ENCODE measurements around the gene STAT5B. TPM values are rescaled to one million over a fixed set of nuclear protein-coding genes. Genes with fewer than 3 reads are reported as not detected.

STAT5B gene
- total and polyA plus RNA-seq, 5 donors: 19.7 to 46.3 (median 40.0) TPM

DNA sequence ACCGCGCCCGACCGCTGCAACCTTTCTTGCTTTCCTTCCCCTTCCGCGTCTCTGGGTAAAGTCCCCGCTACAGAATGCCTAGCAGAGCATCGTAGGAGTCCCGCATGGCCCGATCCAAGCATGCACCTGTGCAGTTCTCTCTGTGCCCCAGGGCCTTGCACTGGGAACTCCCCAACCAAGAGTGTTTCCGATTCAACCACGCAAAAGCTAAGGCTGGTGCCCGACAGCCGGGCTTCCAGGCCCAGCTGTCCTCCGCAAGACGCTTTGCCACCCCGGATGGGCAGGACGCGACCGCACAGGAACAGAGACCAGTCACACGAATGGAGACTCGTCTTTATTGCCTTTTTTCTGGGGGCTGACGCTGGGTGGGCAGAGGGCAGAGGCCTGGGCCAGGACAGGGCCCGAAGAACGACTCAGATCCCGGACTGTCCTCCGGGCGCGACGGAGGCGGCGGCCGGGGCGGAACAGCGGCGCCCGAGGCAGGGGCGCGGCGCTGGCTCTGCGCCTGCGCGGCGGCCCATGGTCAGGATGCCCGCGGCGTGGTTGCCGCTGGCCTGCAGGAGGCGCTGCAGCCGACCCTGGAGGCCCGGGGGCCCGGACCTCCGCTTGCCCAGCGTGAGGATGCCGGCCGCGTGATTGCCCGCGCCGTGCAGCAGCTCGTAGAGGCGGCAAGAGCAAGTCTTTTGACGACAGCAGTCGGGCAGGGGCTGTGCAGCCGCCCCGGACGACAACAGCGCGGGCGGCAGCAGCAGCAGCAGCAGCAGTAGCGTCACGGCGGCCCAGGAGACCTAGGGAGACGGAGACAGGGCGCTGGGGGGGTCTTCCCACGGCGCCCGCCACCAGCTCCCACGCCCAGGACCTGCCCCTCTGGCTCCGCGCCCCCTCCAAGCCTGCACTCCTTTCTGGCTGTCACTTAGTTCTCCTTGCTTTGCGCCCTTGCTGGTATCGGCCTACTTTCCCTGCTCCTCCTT is 92.2 kb downstream of the STAT5B start:
- H3K4me3 ChIP-seq (ENCODE audit: low read length): peak overlapping the region; percentile 50
- H3K9me3 ChIP-seq (ENCODE audit: control insufficient read depth, low read length): no peaks in the 10 kb centered on the region
- WGBS: 3% methylated on average over 83 of the region's 83 CpGs
- intact Hi-C loops (cut with DNase I): loop anchor here in 1 of 4 donors (5.0 kb wide), 1 partner anchor 67 kb away; no protein-coding TSS in a partner anchor
- H3K27ac ChIP-seq (ENCODE audit: low read length): peak overlapping the region; percentile 61
- H3K27me3 ChIP-seq (ENCODE audit: control insufficient read depth, insufficient read depth): no peaks in the 10 kb centered on the region
- ATAC-seq (peak; percentile 81 to 85), DNase-seq (peak; percentile 79 to 93 (median 93))
- H3K4me1 ChIP-seq (ENCODE audit: control insufficient read depth, insufficient read depth, low read length): no peaks in the 10 kb centered on the region

DNA sequence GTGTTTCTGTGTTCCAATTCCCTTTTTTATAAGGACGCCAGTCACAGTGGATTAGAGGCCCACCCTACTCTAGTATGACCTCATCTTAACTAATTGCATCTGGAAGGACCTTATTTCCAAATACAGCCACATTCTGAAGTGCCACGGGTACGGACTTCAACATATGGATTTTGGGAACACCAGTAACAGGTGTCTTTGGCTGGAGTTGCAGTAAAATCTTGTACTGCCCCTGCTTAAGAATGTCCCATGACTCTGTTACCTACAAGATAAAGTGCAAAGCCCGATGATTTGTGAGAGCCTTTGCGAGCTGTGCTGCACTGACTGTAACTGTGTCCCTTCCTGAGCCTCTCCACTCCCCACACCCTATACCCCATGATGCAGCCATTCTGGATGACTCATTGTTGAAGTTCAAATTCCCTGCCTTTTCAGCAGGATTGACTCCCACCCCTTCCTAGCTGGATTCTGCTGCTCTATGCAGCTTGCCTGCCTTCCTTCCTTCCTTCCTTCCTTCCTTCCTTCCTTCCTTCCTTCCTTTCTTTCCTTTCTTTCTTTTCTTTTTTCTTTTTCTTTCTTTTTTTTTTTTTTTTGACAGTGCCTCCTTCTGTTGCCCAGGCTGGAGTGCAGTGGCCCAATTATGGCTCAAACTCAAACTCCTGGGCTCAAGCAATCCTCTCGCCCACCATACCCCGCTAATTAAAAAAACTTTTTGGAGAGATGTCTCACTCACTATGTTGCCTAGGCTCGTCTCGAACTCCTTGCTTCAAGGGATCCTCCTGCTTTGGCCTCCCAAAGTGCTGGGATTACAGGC is 93.1 kb downstream of the STAT5B start:
- DNase-seq (peak in 1 of 3 donors; percentile 13), ATAC-seq (peak in 1 of 2 donors; percentile 25)
- intact Hi-C loops (cut with DNase I): loop anchor here in 1 of 4 donors (5.0 kb wide), 1 partner anchor 66 kb away; no protein-coding TSS in a partner anchor
- no peaks in the 10 kb centered on the region for H3K27me3 ChIP-seq (ENCODE audit: control insufficient read depth, insufficient read depth)
- no peaks in the 10 kb centered on the region for H3K4me1 ChIP-seq (ENCODE audit: control insufficient read depth, insufficient read depth, low read length)
- 68% methylated on average over 9 of the region's 9 CpGs for WGBS
- no peaks in the 10 kb centered on the region for H3K9me3 ChIP-seq (ENCODE audit: control insufficient read depth, low read length)
- H3K27ac ChIP-seq (ENCODE audit: low read length): peak overlapping the region; percentile 61
- peak overlapping the region; percentile 50 for H3K4me3 ChIP-seq (ENCODE audit: low read length)

DNA sequence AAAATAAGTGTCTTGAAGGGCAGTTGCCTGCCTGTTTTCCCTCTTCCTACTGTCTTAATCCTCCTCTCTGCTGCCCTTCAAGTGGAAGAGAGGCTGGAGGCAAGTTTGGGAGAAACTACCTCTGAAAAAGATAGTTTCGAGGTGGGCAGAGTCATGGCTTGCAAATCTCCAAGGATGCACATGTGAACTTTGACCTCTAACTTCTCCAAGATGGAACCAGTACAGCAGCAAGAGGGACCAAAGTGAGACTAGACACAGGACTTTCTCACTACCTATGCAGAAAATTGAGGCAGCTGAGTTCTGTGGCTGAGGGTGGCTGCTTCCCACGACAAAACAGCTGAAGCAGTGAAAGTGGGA is 94.4 kb downstream of the STAT5B start:
- no peaks in the 10 kb centered on the region for H3K4me1 ChIP-seq (ENCODE audit: control insufficient read depth, insufficient read depth, low read length)
- intact Hi-C loops (cut with DNase I): loop anchor here in 1 of 4 donors (5.0 kb wide), 1 partner anchor 65 kb away; no protein-coding TSS in a partner anchor

DNA sequence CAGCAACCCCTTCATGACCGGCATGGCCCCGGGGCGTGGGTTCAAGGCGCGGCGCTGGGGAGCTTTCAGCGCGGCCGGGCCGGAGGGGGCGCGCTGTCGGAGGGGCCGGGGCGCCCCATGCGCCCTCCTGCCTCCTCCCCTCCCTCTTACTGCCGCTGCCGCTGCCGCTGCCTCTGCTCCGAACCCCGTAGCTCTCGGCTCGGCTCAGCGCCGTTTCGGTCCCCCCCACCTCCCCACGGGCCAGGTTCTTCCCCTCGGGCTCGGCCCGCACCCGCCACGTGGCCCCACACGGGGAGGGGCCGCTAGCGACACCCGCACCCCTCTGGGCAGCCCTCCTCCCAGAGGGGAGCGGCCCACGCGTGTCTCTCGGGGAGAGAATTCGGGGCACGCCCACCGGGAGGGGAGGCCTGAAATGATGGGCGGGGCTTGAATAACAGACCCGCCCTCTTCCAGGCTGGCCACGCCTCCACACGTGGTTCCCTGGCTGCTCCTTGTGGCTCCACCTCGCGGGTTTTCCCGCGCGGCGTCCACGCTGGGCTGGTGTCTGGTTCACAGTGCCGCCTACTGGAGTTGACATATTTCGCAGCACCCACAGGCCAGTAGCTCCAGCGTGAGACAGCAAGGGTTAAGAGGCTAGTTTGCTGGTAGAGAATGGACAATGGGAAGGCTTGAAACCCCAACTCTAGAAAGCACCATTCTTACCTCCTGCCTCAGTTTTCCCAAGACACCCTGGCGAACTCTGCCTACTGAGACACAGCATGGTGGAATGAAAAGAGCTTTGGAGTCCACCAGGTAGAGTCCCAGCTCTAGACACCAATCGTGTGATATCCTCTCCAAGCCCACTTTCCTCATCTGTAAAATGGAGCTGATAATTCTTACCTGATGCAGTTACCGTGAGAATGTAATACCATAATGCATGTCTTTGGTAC is 95.0 kb downstream of the STAT5B start, which contains the start of gene KCNH4:
Gene KCNH4 (minus strand): TSS at position 221 of the 929 bp plus-strand sequence. CDS start 197 bp downstream, at position 24.
- H3K27ac ChIP-seq (ENCODE audit: low read length): no peak within 1 kb of the TSS
- no peaks in the 10 kb centered on the region for H3K4me1 ChIP-seq (ENCODE audit: control insufficient read depth, insufficient read depth, low read length)
- H3K9me3 ChIP-seq (ENCODE audit: control insufficient read depth, low read length): no peaks in the 10 kb centered on the region
- H3K27me3 ChIP-seq (ENCODE audit: control insufficient read depth, insufficient read depth): no peaks in the 10 kb centered on the region
- H3K4me3 ChIP-seq (ENCODE audit: low read length): peak within 1 kb of the TSS; percentile 14
- ATAC-seq: peak; percentile 40 to 76
- intact Hi-C loops (cut with DNase I): loop anchor here in 1 of 4 donors (5.0 kb wide), 1 partner anchor 64 kb away; no protein-coding TSS in a partner anchor
- 4% methylated on average over 60 of the region's 60 CpGs for WGBS
- peak; percentile 86 to 93 (median 92) for DNase-seq

More for the DNA sequence above, 94.4 kb downstream of the STAT5B start:
- Histone ChIP-seq H3K27ac (ENCODE audit: low read length) (no peak overlapping the region), H3K9me3 (ENCODE audit: control insufficient read depth, low read length) (no peaks in the 10 kb centered on the region), H3K27me3 (ENCODE audit: control insufficient read depth, insufficient read depth) (no peaks in the 10 kb centered on the region), H3K4me3 (ENCODE audit: low read length) (no peak overlapping the region)
- WGBS: 84% methylated on average over 2 of the region's 2 CpGs
- DNase-seq (no peak), ATAC-seq (no peak)

DNA sequence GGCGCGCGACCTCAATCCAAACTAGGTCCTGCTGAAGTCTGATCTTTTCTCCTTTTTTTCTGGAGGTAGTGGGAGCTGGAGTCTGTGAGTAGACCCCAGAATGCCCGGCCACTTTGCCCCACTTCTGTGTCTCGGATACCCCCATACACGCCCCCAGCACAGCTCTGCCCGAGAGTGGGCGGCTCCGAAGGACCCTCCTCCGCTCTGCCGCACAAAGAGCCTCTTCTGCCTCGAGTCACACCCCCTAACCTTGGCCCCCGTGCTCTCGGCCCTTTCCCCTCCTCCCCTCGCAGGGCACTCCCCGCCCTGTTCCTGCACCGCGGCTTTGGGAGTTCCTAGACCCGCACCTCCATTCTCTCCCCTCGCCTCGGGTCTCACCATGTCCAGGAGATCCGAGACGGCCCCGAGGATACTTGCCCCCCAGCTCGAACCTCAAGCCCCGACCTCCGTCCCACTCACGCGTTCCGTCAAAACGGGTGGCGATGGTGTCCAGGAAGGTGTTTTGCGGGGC is 95.7 kb downstream of the STAT5B start:
- Histone ChIP-seq H3K27me3 (ENCODE audit: control insufficient read depth, insufficient read depth) (no peaks in the 10 kb centered on the region), H3K4me3 (ENCODE audit: low read length) (peak overlapping the region; percentile 14), H3K4me1 (ENCODE audit: control insufficient read depth, insufficient read depth, low read length) (no peaks in the 10 kb centered on the region), H3K9me3 (ENCODE audit: control insufficient read depth, low read length) (no peaks in the 10 kb centered on the region), H3K27ac (ENCODE audit: low read length) (no peak overlapping the region)
- WGBS: 2% methylated on average over 33 of the region's 33 CpGs
- DNase-seq (peak in 1 of 3 donors; percentile 42), ATAC-seq (peak in 1 of 2 donors; percentile 1)
- intact Hi-C loops (cut with DNase I): loop anchor here in 1 of 4 donors (5.0 kb wide), 1 partner anchor 63 kb away; no protein-coding TSS in a partner anchor

DNA sequence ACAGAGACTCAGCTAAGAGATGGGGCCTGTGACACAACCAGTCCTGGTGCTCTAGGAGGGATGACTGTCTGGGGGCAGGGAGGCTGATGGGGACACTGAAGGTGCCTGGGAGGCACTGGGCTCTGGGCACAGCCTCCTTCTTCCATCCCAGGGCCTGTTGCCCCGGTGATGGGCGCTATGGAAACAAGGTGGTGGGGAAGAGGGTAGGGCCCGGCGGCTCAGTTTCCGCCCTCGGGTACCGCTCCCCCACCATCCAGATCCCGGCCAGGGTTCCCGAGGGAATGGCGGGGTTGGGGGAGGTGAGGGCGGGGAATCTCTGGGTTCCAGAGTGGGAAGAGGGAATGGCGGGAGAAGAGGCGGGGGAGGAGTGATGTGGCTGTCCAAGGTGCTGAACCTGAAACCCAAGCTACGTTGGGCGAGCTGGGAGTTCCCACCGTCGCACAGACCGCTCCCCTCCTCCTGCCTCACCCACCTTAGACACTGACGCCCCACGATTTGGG is 96.2 kb downstream of the STAT5B start:
- H3K4me1 ChIP-seq (ENCODE audit: control insufficient read depth, insufficient read depth, low read length): no peaks in the 10 kb centered on the region
- no peak overlapping the region for H3K27ac ChIP-seq (ENCODE audit: low read length)
- H3K9me3 ChIP-seq (ENCODE audit: control insufficient read depth, low read length): no peaks in the 10 kb centered on the region
- WGBS: 10% methylated on average over 20 of the region's 20 CpGs
- peak in 1 of 2 donors; percentile 9 for ATAC-seq
- intact Hi-C loops (cut with DNase I): loop anchor here in 1 of 4 donors (5.0 kb wide), 1 partner anchor 63 kb away; no protein-coding TSS in a partner anchor
- no peak overlapping the region for H3K4me3 ChIP-seq (ENCODE audit: low read length)
- peak in 2 of 3 donors; percentile 50 to 70 for DNase-seq
- H3K27me3 ChIP-seq (ENCODE audit: control insufficient read depth, insufficient read depth): no peaks in the 10 kb centered on the region

DNA sequence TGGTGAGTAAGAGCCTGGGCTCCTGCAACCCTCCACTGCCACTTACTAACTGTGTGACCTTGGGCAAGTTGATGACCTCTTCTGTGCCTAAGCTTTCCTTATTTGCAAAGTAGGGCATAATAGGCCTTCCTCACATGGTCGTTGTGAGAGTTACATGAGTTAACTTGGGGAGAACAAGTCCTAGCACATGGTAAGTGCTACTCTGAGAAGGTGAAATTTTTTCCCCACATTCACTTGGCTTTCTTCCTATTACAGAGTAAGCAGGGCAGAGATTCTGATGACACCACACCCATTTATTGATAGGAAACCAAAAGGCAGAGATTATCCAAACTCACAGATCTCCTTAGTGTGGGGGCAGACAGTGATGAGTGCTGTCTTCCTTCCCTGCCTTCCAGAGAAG is 96.9 kb downstream of the STAT5B start:
- H3K27ac ChIP-seq (ENCODE audit: low read length): no peak overlapping the region
- ATAC-seq (no peak), DNase-seq (no peak)
- no peaks in the 10 kb centered on the region for H3K9me3 ChIP-seq (ENCODE audit: control insufficient read depth, low read length)
- H3K27me3 ChIP-seq (ENCODE audit: control insufficient read depth, insufficient read depth): no peaks in the 10 kb centered on the region
- intact Hi-C loops (cut with DNase I): no loop called here
- WGBS: 31% methylated on average over 1 of the region's 1 CpG
- no peak overlapping the region for H3K4me3 ChIP-seq (ENCODE audit: low read length)
- no peaks in the 10 kb centered on the region for H3K4me1 ChIP-seq (ENCODE audit: control insufficient read depth, insufficient read depth, low read length)

DNA sequence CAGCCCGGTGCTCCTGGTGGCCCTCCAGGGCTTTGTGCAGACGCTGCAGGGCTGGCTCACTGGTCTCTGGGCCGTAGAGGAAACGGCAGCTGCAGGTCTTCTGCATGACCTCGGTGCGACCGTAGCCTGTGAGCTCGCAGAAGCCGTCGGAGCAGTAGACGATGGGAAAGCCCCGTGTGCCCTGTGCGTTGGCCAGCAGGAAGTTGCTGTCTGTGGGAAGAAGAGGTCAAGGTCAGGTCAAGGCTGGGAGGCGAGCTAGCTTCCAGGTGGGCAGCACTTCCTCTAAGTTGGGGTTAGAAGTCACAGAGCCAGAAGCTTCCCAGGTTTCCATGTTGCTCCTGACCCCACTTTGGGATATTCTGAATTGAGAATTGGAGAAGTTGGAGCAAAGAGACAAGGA is 97.4 kb downstream of the STAT5B start:
- Histone ChIP-seq H3K4me1 (ENCODE audit: control insufficient read depth, insufficient read depth, low read length) (no peaks in the 10 kb centered on the region), H3K27me3 (ENCODE audit: control insufficient read depth, insufficient read depth) (no peaks in the 10 kb centered on the region), H3K27ac (ENCODE audit: low read length) (no peak overlapping the region), H3K4me3 (ENCODE audit: low read length) (no peak overlapping the region), H3K9me3 (ENCODE audit: control insufficient read depth, low read length) (no peaks in the 10 kb centered on the region)
- intact Hi-C loops (cut with DNase I): no loop called here
- WGBS: 40% methylated on average over 14 of the region's 14 CpGs
- DNase-seq: peak in 1 of 3 donors; percentile 49
- ATAC-seq: no peak

DNA sequence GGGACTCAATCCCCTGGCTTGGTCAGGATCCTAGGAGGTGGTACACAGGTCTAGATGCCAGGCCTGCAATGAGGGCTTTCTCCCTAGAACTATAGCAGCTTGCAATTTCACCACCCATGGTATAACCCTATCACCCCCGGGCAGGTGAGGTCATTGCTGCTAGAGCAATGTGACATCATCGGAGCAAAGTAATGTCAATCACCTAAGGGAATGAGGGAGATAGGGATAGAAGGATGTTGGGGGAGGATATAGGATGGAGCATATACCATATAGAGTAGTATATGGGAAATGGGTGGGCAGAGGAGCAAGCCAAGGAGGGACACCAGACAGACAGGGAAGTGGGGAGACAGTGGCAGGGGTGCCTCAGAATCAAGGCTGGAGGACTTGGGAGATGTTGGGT is 98.5 kb downstream of the STAT5B start:
- H3K4me1 ChIP-seq (ENCODE audit: control insufficient read depth, insufficient read depth, low read length): no peaks in the 10 kb centered on the region
- no peaks in the 10 kb centered on the region for H3K9me3 ChIP-seq (ENCODE audit: control insufficient read depth, low read length)
- WGBS: 85% methylated on average over 2 of the region's 2 CpGs
- H3K27ac ChIP-seq (ENCODE audit: low read length): no peak overlapping the region
- H3K4me3 ChIP-seq (ENCODE audit: low read length): no peak overlapping the region
- DNase-seq (no peak), ATAC-seq (no peak)
- intact Hi-C loops (cut with DNase I): no loop called here
- no peaks in the 10 kb centered on the region for H3K27me3 ChIP-seq (ENCODE audit: control insufficient read depth, insufficient read depth)

Data from right cardiac atrium (tissue), 5 donors.